GM19238 (cell line): ENCODE measurements around the gene ACVR1B.

ENCODE experiments used
- DNase-seq: peaks from one replicate; pipeline ENCODE4 v3.0.0; 2011; ENCODE audit warnings: low spot score; ENCODE audit not compliant: insufficient read length

ACVR1B gene

DNA sequence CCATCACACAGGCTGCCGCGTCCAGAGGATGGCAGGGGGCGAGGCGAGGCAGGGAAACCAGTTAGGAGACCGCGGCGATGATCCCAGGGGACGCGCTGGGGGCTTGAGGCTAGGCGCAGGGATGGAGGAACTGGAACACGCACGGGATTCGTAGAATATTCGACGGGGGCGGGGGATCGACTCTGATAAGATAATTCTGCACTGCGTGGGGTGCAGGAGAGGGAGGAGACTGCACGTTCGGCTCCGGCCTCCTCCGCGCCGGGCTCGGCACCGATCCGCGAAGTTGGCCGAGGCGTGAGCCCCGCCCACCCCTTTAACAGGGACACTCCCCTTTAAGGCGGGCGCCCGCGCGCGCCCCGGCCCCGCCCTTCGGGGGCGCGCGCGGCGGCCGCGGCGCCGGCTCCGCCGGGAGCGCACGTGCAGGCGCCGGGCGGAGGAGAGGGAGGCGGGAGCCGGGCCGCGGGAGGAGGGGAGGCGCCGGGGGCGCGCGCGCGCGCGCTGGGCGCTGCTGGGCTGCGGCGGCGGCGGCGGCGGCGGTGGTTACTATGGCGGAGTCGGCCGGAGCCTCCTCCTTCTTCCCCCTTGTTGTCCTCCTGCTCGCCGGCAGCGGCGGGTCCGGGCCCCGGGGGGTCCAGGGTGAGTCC is at the start of gene ACVR1B:
TSS of gene ACVR1B (plus strand) at position 501 of the 644 bp plus-strand sequence. CDS start at position 546, 45 bp downstream.
- peak; percentile 65 for DNase-seq

DNA sequence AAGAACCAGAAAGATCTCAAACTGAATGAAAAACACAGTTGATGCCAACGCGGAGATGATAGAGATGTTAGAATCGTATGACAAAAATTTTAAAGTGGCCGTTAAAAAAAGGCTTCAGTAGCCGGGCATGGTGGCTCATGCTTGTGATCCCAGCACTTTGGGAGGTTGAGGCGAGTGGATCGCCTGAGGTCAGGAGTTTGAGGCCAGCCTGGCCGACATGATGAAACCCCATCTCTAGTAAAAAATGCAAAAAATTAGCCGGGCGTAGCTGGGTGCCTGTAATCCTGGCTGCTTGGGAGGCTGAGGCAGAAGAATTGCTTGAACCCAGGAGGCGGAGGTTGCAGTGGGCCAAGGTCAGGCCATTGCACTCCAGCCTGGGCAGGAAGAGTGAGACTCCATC is 49.6 kb upstream of the ACVR1B start:
- DNase-seq: no peak

DNA sequence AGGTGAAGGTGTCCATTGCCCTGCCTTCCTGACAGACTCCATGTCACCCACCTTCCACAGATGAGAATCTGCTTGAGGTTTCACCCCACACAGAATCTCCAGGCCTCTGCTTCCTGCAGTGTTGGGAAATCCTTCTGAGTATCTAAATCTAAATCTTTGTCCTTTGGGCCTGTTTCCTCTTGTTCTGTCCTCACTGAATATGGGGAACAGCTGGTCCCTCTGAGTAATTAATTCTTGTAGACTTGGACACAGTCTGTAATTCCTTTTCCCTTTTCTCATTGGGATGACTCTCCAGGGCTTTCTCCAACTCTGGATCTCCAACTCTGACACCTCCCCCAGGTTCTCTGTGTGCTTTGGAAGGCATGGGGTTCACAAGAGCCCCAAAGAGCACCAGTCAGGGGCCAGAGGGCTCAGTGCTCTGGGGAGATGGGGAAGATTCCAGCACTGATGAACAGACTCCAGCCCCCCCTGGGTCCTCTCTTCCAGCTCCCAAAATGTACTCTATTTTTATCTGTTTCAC is 46.5 kb upstream of the ACVR1B start:
- DNase-seq: no peak

- DNase-seq: no peak
Measured at GRCh38 chr12:51905471-51906429, 45.7 kb upstream of the ACVR1B start.

GRCh38 chr12:51906430-51907082 is 44.9 kb upstream of the ACVR1B start:
- no peak for DNase-seq

- DNase-seq: no peak
Measured at GRCh38 chr12:51907083-51907855, 44.2 kb upstream of the ACVR1B start, which contains the start of gene ACVRL1. Gene ACVRL1, plus strand, starts transcription at chr12:51907504. Its CDS starts 4,971 bp downstream, at chr12:51912475.

GRCh38 chr12:51907856-51908425 is 43.6 kb upstream of the ACVR1B start:
- DNase-seq: no peak

GRCh38 chr12:51908876-51909592 is 42.5 kb upstream of the ACVR1B start:
- DNase-seq: no peak

DNA sequence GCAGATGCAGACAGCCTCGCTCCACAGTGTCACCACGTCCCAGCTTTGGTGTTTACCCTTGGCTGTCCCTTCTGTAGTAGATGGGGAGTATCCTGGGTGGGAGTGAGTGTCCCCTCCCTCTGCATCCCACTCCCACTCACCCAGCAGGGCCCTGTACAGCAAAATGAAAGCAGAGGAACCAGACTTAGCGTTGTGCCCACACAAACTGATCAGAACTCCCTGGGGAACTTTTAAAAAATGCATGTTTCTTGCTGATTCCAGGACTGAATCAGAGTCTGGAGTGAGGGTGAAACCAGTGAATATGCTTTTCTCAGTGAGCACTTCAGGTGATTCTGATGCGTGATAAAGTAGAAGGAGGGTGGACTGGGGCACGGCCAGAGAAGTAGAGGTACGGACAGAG is 41.3 kb upstream of the ACVR1B start:
- no peak for DNase-seq

DNA sequence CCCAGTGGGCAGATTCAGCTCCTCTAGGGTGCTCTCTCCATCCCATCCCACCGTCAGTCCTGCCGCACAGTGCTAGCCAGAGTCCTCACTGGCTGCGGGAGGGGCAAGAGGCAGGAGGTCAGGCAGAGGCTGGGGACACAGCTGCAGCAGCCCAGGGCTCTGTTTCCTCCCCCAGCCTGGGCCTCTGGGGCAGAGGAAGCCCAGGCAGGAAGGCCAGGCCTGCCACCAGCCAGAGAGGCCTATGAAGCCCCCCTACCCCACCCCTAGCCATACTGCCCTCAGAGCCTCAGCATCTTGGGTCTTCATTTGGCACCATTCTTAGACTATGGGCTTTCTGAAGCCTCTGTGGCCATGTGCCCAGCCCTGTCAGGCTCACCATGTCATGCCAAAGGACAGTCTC is 40.8 kb upstream of the ACVR1B start:
- DNase-seq: no peak

DNA sequence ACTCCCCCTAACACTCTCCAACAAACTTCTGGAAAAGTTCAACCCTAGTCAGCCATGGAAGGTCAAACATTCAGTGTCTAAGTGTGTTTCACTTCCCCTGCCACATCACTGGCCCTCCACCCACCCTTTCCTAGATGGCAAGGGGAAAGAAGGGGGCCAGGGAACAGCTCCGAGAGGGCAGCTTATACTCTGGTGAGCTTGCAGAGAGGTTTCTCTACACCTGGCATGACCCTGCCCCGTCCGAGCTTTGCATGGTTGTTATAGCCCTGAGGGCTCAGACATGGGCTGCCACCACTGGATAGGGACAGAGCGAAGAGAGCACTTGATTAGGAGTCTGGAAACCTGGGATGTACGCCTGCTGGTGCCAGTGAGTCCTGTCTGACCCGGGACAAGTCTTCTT is 40.2 kb upstream of the ACVR1B start:
- no peak for DNase-seq

DNA sequence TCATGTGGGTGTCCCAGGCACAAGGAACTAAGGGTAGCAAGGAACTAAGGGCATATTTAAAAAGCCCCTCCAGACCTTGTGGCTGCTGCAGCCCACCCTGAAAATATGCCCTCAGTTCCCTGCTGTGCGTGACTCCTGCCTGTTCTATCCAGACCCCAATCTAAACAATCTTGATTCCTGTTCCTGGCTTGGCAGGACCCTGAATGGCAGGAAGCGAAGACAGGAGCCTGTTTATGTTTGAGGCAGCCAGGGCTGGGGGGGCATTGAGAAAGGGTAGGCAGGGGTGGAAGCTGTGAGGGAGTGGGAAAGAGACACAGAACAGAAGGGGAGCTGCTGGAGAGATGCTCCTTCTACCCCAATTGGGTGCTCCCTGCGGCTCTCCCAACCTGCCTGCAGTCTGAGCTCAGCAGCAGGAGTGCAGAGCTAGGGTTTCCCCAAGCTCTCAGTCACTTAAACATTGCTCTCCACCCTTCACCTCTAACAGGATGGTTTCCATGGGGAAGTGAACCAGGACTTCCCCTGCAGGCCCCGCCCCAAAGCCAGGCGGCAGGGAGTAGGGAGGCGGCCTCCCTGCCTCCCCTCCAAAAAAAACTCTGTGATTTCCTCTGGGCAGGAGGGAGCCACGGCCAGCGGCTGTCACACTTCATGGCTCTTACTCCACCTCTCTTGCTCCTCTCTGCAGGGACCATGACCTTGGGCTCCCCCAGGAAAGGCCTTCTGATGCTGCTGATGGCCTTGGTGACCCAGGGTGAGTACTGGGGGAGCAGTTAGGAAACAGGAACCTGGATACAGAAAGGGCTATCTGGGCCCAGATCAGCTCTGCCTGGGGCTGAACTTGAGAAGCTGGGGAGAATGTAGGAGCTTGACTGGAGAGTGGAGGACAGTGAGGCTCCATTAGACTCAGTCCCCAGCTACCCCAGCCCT is 39.4 kb upstream of the ACVR1B start:
- no peak for DNase-seq

DNA sequence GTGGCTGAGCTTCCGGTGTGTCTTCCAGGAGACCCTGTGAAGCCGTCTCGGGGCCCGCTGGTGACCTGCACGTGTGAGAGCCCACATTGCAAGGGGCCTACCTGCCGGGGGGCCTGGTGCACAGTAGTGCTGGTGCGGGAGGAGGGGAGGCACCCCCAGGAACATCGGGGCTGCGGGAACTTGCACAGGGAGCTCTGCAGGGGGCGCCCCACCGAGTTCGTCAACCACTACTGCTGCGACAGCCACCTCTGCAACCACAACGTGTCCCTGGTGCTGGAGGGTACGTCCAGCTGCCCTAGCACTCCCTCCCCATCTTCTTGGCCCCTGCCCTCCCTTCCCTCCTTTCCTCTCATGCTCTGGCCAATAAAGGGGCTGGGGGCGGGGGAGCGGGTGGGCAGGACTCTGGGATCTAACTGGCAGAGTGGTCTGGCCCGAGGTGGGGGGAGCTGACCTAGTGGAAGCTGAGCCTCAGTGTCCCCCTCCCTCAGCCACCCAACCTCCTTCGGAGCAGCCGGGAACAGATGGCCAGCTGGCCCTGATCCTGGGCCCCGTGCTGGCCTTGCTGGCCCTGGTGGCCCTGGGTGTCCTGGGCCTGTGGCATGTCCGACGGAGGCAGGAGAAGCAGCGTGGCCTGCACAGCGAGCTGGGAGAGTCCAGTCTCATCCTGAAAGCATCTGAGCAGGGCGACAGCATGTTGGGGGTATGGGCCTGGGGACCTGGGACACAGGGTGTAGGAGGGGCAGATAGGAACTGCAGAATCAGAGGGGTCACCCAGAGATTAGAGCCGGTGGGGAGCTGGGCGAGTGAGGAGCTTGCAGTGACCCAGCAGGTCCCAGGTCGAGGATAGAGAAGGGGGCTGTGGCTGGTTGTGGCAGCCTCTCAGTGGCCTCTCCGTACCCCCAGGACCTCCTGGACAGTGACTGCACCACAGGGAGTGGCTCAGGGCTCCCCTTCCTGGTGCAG is 38.1 kb upstream of the ACVR1B start:
- no peak for DNase-seq

DNA sequence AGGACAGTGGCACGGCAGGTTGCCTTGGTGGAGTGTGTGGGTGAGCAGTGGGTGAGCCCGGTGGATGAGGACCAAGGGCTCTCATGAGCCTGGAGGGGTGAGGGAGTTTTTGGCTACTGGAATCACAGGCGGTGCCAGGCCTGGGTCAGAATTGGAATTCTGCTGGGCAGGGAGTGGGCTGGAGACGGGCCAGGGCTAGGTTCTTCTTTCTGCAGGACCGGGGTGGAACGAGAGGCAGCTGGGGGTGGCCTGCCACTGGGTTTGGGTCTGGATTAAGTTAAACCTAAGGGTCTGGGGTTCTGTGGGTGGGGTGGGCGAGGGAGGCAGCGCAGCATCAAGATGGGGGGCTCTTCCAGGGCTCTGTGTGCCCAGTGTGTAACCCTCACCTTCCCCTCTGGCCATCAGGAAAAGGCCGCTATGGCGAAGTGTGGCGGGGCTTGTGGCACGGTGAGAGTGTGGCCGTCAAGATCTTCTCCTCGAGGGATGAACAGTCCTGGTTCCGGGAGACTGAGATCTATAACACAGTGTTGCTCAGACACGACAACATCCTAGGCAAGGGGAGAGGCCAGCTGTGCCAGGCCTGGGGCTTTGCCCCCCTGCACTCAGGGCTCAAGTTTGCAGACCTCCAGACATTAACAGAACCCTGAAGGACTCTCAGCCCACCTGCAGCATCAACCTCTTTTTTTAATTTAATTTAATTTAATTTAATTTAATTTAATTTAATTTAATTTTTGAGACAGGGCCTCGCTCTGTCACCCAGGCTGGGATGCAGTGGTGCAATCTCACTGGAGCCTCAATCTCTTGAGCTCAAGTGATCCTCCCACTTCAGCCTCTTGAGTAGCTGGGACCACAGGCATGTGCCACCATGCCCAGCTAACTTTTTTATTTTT is 37.2 kb upstream of the ACVR1B start:
- no peak for DNase-seq

- no peak for DNase-seq
Measured at GRCh38 chr12:51915003-51915625, 36.4 kb upstream of the ACVR1B start.

DNA sequence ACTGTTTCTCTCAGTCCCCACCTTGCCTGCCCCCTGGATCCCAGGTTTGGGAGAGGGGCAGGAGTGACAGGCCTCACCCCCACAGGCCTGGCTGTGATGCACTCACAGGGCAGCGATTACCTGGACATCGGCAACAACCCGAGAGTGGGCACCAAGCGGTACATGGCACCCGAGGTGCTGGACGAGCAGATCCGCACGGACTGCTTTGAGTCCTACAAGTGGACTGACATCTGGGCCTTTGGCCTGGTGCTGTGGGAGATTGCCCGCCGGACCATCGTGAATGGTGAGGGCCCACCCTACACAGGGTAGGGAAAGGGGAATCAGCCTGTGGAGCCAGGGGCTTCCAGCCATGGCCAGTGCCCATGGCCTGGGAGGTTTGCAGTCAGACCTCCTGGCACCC is 35.5 kb upstream of the ACVR1B start:
- no peak for DNase-seq
